Measurements from ENCODE around the gene TIAM1.

GRCh38 chr21:31184459-31184858 lies 159.6 kb downstream of the TIAM1 start:
- TF ChIP-seq CTCF (IDR thresholded peaks at IDR 0.05) (no peak), EP300 (IDR thresholded peaks at IDR 0.05) (no peak), POLR2A (IDR thresholded peaks at IDR 0.05; ENCODE audit: low read depth) (no peak)

Data from esophagus muscularis mucosa (tissue), 4 donors.